COLO668 (cell line): ENCODE measurements around the gene LHPP.
"Not testable (repeated sequence)": the region's sequence is repeated elsewhere in the genome, so short reads cannot be mapped to it uniquely, and the experiment has no call there.

ENCODE experiments used
- DNase-seq: peaks from one replicate; lab custom pipeline; 2025; ENCODE audit not compliant: unreplicated experiment; lab: John Stamatoyannopoulos, UW

Gene LHPP, protein sequence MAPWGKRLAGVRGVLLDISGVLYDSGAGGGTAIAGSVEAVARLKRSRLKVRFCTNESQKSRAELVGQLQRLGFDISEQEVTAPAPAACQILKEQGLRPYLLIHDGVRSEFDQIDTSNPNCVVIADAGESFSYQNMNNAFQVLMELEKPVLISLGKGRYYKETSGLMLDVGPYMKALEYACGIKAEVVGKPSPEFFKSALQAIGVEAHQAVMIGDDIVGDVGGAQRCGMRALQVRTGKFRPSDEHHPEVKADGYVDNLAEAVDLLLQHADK

DNA sequence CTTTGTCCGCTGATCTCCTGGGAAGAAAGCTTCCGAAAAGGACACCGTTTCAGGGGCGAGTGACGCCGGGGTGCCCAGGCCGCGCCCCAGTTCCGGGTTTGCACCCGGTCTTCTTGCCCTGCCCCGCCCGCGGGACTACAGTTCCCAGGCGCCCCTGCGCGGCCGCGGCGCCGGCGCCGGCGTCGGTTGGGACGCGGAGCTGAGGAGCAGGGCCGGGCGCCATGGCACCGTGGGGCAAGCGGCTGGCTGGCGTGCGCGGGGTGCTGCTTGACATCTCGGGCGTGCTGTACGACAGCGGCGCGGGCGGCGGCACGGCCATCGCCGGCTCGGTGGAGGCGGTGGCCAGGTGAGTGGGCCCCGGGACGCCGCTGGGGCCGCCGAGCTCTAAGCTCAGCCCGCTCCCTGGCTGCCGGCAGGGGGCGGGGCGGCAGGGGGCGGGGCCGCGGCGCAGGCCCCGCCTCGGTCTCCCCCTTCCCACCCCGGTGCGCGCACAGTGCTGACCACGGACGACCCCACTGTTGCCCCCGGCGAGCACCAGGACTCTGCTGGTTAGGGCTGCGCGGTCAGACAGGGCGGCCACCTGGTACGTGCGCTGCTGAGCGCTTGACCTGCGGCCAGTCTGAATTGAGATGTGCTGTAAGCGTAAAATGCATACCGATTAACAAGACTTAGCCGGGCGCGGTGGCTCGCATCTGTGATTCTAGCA, at the start of gene LHPP:
TSS of gene LHPP (plus strand) at position 182 of the 706 bp plus-strand sequence. CDS start at position 222, 40 bp downstream.
- peak; percentile 88 for DNase-seq

- DNase-seq = no peak
Measured at GRCh38 chr10:124414076-124414475, 47.5 kb upstream of the LHPP start.

- no peak for DNase-seq
Measured at GRCh38 chr10:124415210-124415609, 46.4 kb upstream of the LHPP start.

- DNase-seq = no peak
Measured at GRCh38 chr10:124416733-124417132, 44.9 kb upstream of the LHPP start.

DNA sequence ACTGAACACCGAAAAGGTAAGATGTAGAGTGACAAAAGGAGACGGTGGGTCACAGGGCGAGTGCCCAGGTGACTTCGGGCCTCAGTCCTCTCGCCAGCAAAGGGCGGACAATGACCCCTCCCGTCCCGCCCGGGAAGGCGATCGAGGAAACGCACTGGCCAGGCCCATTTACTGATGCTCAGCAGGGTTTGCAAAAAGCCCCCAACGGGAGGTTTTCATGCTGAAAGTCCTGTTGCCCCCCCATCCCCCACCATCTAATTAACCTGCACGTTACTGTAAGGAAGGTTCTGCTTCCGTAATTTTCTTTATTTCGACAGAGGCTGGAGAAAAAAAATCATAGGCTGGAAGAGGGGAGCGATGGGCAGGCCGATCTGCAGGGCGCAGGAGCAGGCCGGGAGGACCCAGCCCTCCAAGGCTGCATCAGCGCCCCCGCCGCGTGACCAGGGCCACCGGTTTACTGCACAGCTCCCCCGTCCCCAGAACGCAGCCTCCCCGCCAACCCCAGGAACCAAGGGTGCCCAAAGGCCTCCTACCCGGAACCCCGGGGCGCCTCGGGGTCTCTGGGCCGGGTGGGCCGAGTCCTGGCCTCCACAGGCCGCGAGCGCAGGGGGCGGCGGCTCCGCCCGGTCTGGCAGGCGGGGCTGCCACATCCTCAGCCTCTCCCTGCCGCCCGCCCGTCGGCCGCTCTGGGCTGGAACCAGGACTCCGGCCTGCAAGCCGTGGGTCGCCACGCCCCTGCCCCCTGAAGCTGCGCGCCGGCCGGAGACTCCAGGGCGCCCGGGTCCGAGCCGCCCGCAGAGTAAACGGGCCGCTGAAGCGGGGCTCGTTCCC, 43.5 kb upstream of the LHPP start:
- DNase-seq = peak; percentile 56

DNA sequence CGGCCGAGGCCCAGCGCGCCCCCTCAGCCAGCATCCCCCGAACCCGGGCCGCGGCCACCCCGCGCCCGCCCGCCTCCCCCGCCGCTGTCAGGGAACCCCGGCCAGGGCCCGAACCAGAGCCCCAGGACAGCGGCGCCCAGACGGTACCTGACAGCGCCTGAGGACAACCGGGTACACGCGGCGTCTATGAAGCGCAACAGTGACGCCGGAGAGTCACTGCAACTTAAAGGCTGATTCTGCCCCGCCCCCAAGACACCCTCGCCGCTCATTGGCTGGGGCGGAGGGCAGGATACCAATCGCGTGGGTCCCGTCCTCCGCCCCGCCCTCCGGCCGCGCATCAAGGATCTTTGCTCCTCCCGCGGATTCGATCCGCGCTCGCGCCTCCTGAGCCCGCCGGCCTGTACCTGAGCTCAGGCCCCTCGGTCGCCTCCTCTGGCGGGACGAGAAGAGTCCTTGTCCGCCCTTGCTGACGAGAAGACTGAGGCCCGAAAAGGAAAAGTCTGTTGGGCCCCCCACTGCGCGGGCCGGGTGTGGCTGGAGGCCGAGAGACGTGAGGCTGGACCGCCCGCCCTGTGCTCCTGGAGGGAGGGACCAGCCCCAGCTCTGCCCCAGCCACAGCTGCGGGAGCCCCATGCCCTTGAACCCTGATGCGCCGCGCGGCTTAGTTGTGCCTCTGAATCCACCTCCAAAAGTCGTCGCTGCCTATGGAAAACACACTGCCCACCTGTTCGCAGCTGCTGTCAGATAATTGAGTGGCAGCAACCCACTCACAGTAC, 42.7 kb upstream of the LHPP start, which contains the start of gene OAT:
TSS of gene OAT (minus strand) at position 198 of the 776 bp plus-strand sequence. CDS start 6,752 bp downstream, outside the sequence.
- peak; percentile 96 for DNase-seq

GRCh38 chr10:124419635-124420034, 42.0 kb upstream of the LHPP start:
- DNase-seq = no peak

GRCh38 chr10:124420254-124420653, 41.4 kb upstream of the LHPP start:
- DNase-seq = no peak

DNA sequence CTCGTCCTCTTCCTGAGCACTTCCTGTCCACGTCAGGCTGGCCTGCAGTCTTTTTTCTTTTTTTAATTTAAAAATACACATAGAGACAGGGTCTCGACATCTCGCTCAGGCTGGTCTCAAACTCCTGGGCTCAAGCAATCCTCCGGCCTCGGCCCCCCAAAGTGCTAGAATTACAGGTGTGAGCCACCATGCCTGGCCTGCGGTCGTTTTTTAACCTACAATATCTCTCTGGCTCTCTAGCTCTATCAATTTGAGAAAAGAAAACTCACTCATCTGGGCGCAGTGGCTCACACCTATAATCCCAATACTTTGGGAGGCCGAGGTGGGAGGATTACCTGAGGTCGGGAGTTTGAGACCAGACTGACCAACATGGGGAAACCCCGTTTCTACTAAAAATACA, 38.9 kb upstream of the LHPP start:
- DNase-seq = no peak

- DNase-seq = no peak
Measured at GRCh38 chr10:124423813-124424212, 37.8 kb upstream of the LHPP start.

DNA sequence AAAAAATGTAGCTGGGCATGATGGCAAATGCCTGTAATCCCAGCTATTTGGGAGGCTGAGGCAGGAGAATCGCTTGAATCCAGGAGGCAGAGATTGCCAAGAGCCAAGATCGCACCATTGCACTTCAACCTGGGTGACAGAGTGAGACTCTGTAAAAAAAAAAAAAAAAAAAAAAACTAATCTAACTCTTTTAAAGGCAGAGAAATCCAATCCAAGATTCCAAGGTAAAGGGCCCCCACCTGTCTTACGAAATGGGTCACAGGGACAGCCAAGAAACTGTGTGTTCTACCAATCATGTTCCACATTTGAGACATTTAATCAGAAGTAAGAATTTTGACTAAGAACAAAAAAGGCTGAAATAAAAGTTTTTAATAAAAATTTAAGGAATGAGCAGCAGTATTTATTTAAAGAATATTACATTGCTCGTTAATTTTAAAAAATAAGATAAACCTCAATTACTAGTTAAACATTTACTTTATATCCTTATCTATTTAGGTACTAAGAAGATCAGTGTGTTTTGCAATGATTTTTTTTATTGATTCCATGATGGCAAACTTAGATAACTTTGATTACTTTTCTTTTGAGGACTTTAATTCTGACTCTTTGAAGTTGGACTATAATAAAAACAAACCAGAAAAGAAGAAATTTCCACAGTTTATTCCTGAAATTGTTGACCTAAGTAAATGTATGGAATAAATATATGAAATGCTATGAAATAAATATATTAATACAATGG, 36.2 kb upstream of the LHPP start:
- no peak for DNase-seq

- DNase-seq = no peak
Measured at GRCh38 chr10:124428207-124428777, 33.3 kb upstream of the LHPP start.

DNA sequence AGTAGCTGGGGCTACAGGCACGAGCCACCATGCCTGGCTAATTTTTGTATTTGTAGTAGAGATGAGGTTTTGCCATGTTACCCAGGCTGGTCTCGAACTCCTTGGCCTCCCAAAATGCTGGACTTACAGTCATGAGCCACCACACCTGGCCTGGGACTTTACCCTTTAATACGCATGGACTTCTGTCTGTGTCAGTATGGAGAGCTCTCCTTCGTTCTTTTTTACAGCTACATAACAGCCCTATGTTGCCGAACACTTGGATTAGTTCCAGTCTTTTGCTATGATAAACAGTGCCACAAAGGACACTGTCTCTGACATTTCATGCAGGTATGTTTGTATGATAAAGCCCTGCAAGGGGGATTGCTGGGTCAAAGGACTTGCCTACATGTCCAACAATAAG, 32.0 kb upstream of the LHPP start:
- no peak for DNase-seq

DNA sequence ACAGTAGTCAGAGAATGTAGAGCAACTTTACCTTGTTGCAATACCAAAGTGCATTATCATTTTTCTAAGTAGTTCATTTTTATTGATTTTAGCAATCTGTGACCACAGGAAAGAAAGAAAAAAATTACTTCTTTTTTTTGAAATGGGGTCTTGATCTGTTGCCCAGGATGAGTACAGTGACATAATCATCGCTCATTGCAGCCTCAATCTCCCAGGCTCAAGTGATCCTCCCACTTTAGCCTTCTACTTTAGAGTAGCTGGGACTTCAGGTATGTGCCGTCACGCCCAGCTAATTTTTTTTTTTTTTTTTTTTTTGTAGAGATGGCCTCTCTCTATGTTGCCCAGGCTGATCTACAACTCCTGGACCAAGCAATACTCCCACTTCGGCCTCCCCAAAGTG, 31.5 kb upstream of the LHPP start:
- DNase-seq = no peak

DNA sequence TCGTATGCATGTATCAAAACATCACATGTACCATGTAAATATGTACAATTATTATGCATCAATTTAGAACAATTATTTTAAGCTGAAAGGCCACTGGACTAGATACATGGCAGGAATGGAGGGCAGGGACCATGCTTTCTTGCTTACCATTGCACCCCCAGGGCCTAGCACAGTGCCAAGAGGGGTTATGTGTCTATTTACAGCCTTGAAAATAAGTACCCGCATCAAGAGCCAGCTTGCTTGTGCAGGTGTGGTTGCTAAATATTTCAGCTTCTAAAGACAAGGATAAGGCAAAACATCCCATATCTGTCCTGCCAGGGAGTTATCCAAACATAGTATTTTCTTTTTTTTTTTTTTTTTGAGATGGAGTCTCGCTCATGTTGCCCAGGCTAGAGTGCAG, 28.2 kb upstream of the LHPP start:
- no peak for DNase-seq

DNA sequence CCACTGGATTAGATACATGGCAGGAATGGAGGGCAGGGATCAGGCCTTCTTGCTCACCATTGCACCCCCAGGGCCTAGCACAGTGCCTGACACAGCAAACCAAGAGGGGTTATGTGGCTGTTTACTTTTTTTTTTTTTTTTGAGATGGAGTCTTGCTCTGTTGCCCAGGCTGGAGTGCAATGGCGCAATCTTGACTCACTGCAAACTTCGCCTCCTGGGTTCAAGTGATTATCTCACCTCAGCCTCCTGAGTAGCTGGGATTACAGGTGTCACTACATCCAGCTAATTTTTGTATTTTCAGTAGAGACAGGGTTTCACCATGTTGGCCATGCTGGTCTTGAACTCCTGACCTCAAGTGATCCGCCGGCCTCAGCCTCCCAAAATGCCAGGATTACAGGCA, 25.9 kb upstream of the LHPP start:
- DNase-seq = not testable (repeated sequence)

DNA sequence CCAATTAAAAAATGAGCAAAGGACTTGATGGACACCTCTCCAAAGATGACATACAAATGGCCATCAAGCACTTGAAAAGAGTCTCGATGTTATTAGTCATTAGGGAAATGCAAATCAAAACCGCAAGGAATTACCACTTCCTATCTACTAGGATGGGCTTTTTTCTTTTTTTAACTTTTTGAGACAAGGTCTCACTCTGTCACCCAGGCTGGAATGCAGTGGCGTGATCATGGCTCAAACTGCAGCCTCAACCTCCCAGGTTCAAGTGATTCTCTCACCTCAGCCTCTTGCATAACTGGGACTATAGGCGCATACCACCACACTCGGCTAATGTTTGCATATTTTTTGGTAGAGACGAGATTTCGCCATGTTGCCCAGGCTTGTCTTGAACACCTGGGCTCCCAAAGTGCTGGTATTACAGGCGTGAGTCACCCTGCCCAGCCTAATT, 25.4 kb upstream of the LHPP start:
- DNase-seq = no peak

GRCh38 chr10:124441694-124442093, 19.9 kb upstream of the LHPP start:
- not testable (repeated sequence) for DNase-seq

DNA sequence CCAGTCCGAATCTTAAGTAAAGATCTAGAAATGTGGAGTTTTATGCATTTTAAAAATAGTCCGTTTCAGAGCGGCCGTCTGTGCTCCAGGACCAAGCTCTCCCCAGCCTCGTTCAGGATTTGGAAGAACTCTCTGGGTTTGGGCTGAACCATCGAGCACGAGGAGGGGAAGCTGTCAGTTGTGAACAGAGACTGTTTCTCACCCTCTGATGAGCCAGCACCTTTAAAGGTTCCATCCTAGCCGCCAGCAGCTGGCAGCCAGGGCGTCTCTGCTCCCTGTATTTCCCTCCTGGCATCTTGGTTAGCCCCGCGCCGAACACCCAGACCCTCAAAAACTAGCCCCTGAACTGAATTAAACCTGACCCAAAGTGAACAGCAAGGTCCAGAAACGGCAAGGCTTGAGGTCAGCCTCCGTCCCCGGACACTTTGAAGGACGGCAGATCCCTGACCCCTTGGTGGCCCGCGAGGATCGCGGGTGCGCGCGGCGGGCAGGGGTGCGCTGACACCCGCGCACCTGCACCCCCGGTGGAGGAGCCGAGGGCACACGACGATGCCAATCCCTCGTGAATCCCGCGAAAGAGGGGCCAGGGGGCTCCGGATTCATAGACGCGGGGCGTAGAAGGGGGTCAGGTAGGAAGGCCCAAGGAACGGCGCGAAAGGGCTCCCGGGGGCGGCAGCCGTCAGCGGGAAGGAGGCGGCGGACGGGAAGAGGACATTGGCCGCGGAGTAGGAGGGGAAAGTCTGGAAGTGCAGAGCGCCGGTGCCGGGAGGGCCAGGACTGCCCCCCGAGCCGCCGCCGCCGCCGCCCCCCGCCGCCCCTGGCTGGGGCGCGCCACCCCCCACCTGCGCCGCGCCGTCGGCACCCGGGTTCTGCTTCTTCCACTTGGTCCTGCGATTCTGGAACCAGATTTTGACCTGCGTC, 14.5 kb upstream of the LHPP start:
- no peak for DNase-seq
